HCT116 (cell line): Measurements from ENCODE around the gene GRHL3. TPM values are rescaled to one million over a fixed set of nuclear protein-coding genes. Genes with fewer than 3 reads are reported as not detected.

Experiments
- ATAC-seq: fragments of 200-7000 bp; cut with Tn5 transposase; 2 replicates; pipeline ENCODE4 v1.9.1; 2020; ENCODE audit warnings: mild to moderate bottlenecking, moderate library complexity
- BruUV-seq: library from RNA; stranded (reverse); fragments of 400-500 nt; replicated peaks from 2 replicates; lab custom pipeline; 2021; lab: Mats Ljungman, UMichigan
- CTCF ChIA-PET: fragments of 300-600 bp; sonication (Branson Sonifier 250); formaldehyde crosslinking; loops from one replicate; lab custom pipeline; 2021; ENCODE audit warnings: antibody characterized with exemption; lab: Charles Lee
- POLR2A ChIA-PET: fragments of 300-600, 350-600 bp; sonication (Branson Sonifier 250); formaldehyde crosslinking; loops from one replicate; lab custom pipeline; 2021; ENCODE audit warnings: antibody characterized with exemption; lab: Charles Lee
- RAD21 ChIA-PET, 2 experiments: fragments of 300-600 bp; sonication (Branson Sonifier 250); formaldehyde crosslinking; loops; one replicate each; lab custom pipeline; 2023; ENCODE audit warnings: low total read pairs in 2 of 2; ENCODE audit not compliant: uncharacterized antibody in 2 of 2, unreplicated experiment in 2 of 2, low non-redundant PET in 1 of 2; lab: Charles Lee
- DNase-seq: peaks from one replicate; pipeline ENCODE4 v3.0.0-alpha.2; 2010; ENCODE audit warnings: low read depth, low spot score
- H2AFZ ChIP-seq: fragments of 200-600 bp; shearing (Covaris generic), sonication (generic); 2 replicates; pipeline ENCODE4 v1.6.1; 2017; ENCODE audit warnings: low read depth, mixed run types, mixed read lengths, antibody characterized with exemption, low read length; ENCODE audit not compliant: poor library complexity, severe bottlenecking
- H3K27ac ChIP-seq: 2 replicates; pipeline ENCODE4 v1.5.1; 2012; ENCODE audit warnings: low read depth, low read length
- H3K27me3 ChIP-seq: fragments of 200-600 bp; sonication (generic); 2 replicates; pipeline ENCODE4 v1.6.1; 2016; ENCODE audit warnings: mixed run types, low read length, mixed read lengths; ENCODE audit not compliant: insufficient read depth
- H3K36me3 ChIP-seq, 2 experiments: fragments of 200-500 bp in 1 of 2; fragments of 200-600 bp in 1 of 2; sonication (Bioruptor generic) in 1 of 2; sonication (generic) in 1 of 2; 2 replicates each; pipeline versions ENCODE4 v1.5.1 to v1.6.1; 2014 to 2016; ENCODE audit warnings: low read length in 2 of 2, inconsistent platforms in 1 of 2, mixed read lengths in 1 of 2, mixed run types in 1 of 2; ENCODE audit not compliant: insufficient read depth in 2 of 2, control insufficient read depth in 1 of 2
- H3K4me1 ChIP-seq, 2 experiments: fragments of 200-600 bp in 1 of 2; sonication (generic) in 1 of 2; 2 replicates each; pipeline versions ENCODE4 v1.5.1 to v1.6.1; 2012 to 2017; ENCODE audit warnings: low read length in 2 of 2, inconsistent platforms in 1 of 2, mild to moderate bottlenecking in 1 of 2, mixed read lengths in 1 of 2, mixed run types in 1 of 2, moderate library complexity in 1 of 2; ENCODE audit not compliant: insufficient read depth in 2 of 2, control insufficient read depth in 1 of 2
- H3K4me2 ChIP-seq: fragments of 200-600 bp; sonication (generic); 2 replicates; pipeline ENCODE4 v1.6.1; 2017; ENCODE audit warnings: mixed run types, low read length, mixed read lengths
- H3K4me3 ChIP-seq, 2 experiments: fragments of 200-600 bp in 1 of 2; sonication (generic) in 1 of 2; replicated peaks in 1 of 2; 2 replicates each; pipeline ENCODE4 v1.5.1; 2011 to 2016; ENCODE audit warnings: low read length in 2 of 2, control low read depth in 1 of 2, low read depth in 1 of 2, mild to moderate bottlenecking in 1 of 2, mixed read lengths in 1 of 2, mixed run types in 1 of 2
- H3K79me2 ChIP-seq: fragments of 200-600 bp; sonication (generic); 2 replicates; pipeline ENCODE4 v1.6.1; 2017; ENCODE audit warnings: mild to moderate bottlenecking, mixed run types, low read length, moderate library complexity, mixed read lengths; ENCODE audit not compliant: insufficient read depth
- H3K9ac ChIP-seq: fragments of 200-600 bp; sonication (generic); 2 replicates; pipeline ENCODE4 v1.6.1; 2016; ENCODE audit warnings: low read length, mixed read lengths
- H3K9me2 ChIP-seq: fragments of 200-600 bp; sonication (generic), shearing (Covaris generic); 2 replicates; pipeline ENCODE4 v1.6.1; 2017; ENCODE audit warnings: mixed run types, mild to moderate bottlenecking, moderate library complexity; ENCODE audit not compliant: insufficient read depth
- H3K9me3 ChIP-seq, 2 experiments: fragments of 200-500 bp in 1 of 2; fragments of 200-600 bp in 1 of 2; sonication (Bioruptor generic) in 1 of 2; sonication (generic) in 1 of 2; 2 replicates each; pipeline ENCODE4 v1.6.1; 2014 to 2017; ENCODE audit warnings: low read length in 2 of 2, mixed read lengths in 2 of 2, inconsistent platforms in 1 of 2, low read depth in 1 of 2, mild to moderate bottlenecking in 1 of 2, mixed run types in 1 of 2, moderate library complexity in 1 of 2; ENCODE audit not compliant: control insufficient read depth in 1 of 2, insufficient read depth in 1 of 2
- H4K20me1 ChIP-seq: fragments of 200-600 bp; sonication (generic), shearing (Covaris generic); 2 replicates; pipeline ENCODE4 v1.6.1; 2017; ENCODE audit warnings: mixed run types, mild to moderate bottlenecking, moderate library complexity; ENCODE audit not compliant: insufficient read depth
- EZH2 ChIP-seq: fragments of 200-600 bp; sonication (generic); IDR thresholded peaks from 2 replicates; pipeline ENCODE4 v1.6.1; 2017; ENCODE audit warnings: antibody characterized with exemption, mixed run types
- EZH2phosphoT487 ChIP-seq: fragments of 200-600 bp; IDR thresholded peaks from 2 replicates; pipeline ENCODE4 v1.6.1; 2018; ENCODE audit warnings: antibody characterized with exemption, borderline replicate concordance
- FOSL1 ChIP-seq: IDR thresholded peaks from 2 replicates; pipeline ENCODE4 v1.6.1; 2012; ENCODE audit warnings: low read depth
- MAX ChIP-seq: IDR thresholded peaks from 2 replicates; pipeline ENCODE4 v1.6.1; 2012
- RAD21 ChIP-seq: IDR thresholded peaks from 2 replicates; pipeline ENCODE4 v1.6.1; 2012; ENCODE audit warnings: low read depth, mild to moderate bottlenecking
- REST ChIP-seq: IDR thresholded peaks from 2 replicates; pipeline ENCODE4 v1.6.1; 2012; ENCODE audit warnings: low read depth
- SIN3A ChIP-seq: IDR thresholded peaks from 2 replicates; pipeline ENCODE4 v1.6.1; 2012; ENCODE audit warnings: low read depth
- ZFX ChIP-seq: fragments of 450-650 bp; IDR thresholded peaks from 2 replicates; pipeline ENCODE4 v1.6.1; 2017
- intact Hi-C: fragments of 100-400 bp; cut with micrococcal nuclease; formaldehyde crosslinking; loops from 2 replicates; pipeline ENCODE4 v1.10.0; 2022
- total RNA-seq: library from RNA; stranded (reverse); gene quantifications from one replicate; pipeline ENCODE4 v1.2.1, GENCODE V29; 2021; ENCODE audit not compliant: unreplicated experiment

Gene GRHL3
- total RNA-seq, 1 experiment from 2014 or later = 1.0 TPM

- ATAC-seq (peak; percentile 37; the same call in 1 of the 2 replicates), DNase-seq (no peak)
- H2AFZ ChIP-seq = no peak overlapping the region
- H3K4me3 ChIP-seq = no peak overlapping the region
- BruUV-seq = no TSS peak
- ChIA-PET RAD21 (no interaction called here), CTCF (interaction anchor here (1.3 kb wide), 1 partner anchor 112 kb away, joined by 3 read pairs; no protein-coding TSS in a partner anchor), POLR2A (no interaction called here)
- no peaks in the 10 kb centered on the region for H3K36me3 ChIP-seq
- H3K9me3 ChIP-seq = no peaks in the 10 kb centered on the region
- TF ChIP-seq SIN3A (no peak), MAX (no peak), RAD21 (no peak), FOSL1 (no peak), REST (no peak), EZH2phosphoT487 (no peak), EZH2 (no peak), ZFX (no peak)
- H3K9ac ChIP-seq = no peak overlapping the region
- peaks cover 5% of the 10 kb centered on the region; the same call in 1 of the 2 replicates for H3K27me3 ChIP-seq
- peaks cover 10 to 18% of the 10 kb centered on the region in 2 experiments for H3K4me1 ChIP-seq
- H4K20me1 ChIP-seq = no peaks in the 10 kb centered on the region
- intact Hi-C loops = no loop called here
- H3K79me2 ChIP-seq = no peaks in the 10 kb centered on the region
- no peak overlapping the region for H3K27ac ChIP-seq
- H3K9me2 ChIP-seq = no peaks in the 10 kb centered on the region
- H3K4me2 ChIP-seq = no peak overlapping the region
Measured at GRCh38 chr1:24278726-24279125, 40.4 kb upstream of the GRHL3 start.
